ENCODE measurements around the gene SAMD14.

The SAMD14 gene

GRCh38 chr17:50129728-50130558, at the start of gene SAMD14:
TSS of gene SAMD14 (minus strand) at chr17:50130160. CDS start at chr17:50124959, 5,201 bp downstream.
- no peak for DNase-seq (ENCODE audit: low spot score)

GRCh38 chr17:50177983-50178834, 48.2 kb upstream of the SAMD14 start:
- DNase-seq (ENCODE audit: low spot score): peak; percentile 89

- DNase-seq (ENCODE audit: low spot score): no peak
Observed at GRCh38 chr17:50177476-50177875, 47.5 kb upstream of the SAMD14 start.

GRCh38 chr17:50176559-50177357, 46.8 kb upstream of the SAMD14 start:
- no peak for DNase-seq (ENCODE audit: low spot score)

GRCh38 chr17:50175035-50175807, 45.3 kb upstream of the SAMD14 start:
- no peak for DNase-seq (ENCODE audit: low spot score)

DNA sequence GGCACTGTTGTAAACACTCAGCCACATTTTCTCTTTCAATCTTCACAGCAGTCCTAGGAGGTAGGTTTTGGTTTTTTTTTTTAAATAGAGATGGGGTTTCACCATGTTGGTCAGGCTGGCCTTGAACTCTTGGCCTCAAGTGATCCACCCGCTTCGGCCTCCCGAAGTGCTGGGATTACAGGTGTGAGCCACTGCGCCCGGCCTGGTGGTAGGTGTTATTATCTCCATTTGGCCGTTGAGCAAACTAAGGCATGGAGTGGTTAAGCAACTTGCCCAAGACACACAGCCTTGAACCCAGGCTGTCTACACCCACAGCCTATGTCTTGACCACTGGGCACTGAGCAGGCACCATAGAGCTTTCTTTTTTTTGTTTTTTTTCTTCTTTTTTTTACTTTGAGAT, 44.5 kb upstream of the SAMD14 start:
- DNase-seq (ENCODE audit: low spot score): no peak

- peak; percentile 30 for DNase-seq (ENCODE audit: low spot score)
Observed at GRCh38 chr17:50173335-50173941, 43.5 kb upstream of the SAMD14 start.

- no peak for DNase-seq (ENCODE audit: low spot score)
Observed at GRCh38 chr17:50172936-50173334, 43.0 kb upstream of the SAMD14 start.

- no peak for DNase-seq (ENCODE audit: low spot score)
Observed at GRCh38 chr17:50172130-50172529, 42.2 kb upstream of the SAMD14 start.

DNA sequence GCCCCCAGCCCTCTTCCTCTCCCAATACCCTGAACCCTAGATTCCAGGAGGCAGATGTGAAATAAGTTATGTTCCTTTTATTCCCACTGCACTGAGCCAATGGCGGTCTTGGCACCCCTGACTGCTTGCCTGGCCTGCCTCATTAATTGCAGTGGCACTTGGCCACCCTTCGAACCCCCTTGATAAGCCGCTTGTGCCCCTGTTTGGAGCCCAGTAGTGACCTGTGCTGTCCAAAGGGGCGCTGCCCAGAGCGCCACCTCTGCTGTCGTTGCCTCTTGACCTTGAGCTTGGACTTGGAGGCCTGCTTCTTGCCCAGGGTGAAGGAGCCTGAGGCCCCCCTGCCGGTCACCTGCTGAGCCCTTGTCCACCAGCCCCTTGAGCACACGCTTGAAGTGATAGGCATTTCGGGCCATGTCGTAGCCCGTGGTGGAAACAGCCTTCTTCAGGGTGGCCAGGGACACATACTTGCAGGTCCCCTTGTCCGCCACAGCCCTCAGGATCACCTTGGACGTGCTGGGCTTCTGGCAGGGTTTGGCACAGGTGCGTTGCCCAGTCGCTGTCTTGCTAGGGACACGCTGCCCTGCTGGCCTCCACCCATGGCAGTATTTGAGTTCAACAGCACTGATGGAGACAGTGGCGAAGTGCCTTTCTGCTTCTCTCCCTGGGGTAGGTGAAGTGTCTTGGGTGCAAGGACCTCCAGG, 41.6 kb upstream of the SAMD14 start:
- DNase-seq (ENCODE audit: low spot score): no peak

DNA sequence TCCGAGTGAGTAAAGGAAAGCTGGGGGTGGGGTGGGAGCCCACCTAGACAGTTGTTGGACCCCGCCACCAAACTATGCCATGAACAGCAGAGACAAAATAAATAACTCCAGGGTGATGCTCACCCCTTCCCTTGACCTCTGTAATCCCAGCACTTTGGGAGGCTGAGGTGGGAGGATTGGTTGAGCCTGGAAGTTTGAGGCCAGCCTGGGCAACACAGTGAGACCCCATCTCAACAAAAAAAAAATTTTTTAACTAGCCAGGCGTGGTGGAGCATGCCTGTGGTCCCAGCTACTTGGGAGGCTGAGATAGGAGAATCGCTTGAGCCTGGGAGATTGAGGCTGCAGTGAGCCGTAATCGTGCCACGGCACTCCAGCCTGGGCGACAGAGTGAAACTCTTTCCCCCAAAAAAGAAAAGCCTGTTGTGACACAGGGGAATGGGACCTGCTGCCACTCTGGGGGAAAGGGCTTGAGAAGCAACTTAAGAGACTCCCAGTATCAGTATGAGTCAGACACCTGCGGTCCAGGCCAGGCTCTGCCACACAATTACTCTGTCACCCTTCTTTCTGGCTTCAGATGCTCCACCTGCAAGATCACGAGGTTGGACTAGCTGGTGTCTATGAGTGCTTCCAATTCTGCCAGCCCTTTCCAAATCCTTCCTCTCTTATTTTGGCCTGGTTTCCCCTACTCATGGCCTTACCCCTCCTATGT, 40.9 kb upstream of the SAMD14 start:
- no peak for DNase-seq (ENCODE audit: low spot score)

GRCh38 chr17:50169881-50170459, 40.0 kb upstream of the SAMD14 start:
- no peak for DNase-seq (ENCODE audit: low spot score)

DNA sequence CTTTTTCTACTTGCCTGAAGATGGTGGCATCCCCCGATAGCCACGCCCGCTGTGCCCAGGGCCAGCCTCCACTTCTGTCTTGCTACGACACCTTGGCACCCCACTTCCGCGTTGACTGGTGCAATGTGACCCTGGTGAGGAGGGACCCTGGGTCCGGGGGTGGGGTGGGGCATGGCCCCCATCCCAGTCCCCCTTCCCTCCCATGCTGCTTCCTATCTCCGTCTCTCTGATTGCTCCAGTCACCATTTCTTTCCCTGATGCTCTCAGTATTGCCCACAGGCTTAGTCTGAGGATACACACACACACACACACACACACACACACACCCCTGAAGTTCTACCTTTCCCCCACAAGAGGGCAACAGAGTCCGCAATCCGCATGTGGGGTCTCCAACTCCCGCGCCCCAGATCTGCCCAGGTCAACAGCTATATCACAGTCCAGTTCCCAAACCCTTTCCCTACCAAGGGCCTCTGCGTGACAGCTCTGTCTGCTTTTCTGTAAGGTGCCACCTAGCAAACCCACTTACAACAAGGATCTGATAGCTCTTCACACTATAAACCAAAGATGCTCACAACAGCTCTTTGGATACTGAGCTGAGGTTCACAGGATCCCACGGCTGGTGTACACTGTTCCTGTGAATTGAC, 39.3 kb upstream of the SAMD14 start:
- DNase-seq (ENCODE audit: low spot score): peak; percentile 73

DNA sequence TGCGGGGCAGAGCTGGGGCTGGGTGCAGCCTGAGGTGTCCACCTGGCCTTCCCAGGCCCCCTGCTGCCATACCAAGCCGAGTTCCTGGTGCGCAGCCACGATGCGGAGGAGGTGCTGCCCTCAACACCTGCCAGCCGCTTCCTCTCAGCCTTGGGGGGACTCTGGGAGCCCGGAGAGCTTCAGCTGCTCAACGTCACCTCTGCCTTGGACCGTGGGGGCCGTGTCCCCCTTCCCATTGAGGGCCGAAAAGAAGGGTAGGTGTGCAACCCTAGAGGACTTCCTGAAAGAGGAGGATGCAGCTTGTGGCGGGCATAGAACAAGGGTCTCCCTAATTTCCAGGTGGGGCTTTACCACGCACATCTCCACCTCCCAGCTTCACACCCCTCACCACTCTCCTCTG, 38.4 kb upstream of the SAMD14 start:
- DNase-seq (ENCODE audit: low spot score): no peak

DNA sequence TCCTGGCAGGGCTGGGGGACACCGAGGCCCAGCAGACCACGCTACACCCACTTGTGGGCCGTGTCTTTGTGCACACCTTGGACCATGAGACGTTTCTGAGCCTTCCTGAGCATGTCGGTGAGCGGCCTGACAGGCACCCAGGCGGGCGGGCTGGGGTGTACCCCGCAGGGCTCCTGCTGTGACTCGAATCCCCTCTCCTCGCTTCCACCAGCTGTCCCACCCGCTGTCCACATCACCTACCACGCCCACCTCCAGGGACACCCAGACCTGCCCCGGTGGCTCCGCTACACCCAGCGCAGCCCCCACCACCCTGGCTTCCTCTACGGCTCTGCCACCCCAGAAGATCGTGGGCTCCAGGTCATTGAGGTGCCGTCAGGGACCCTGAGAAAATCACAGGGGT, 37.4 kb upstream of the SAMD14 start:
- no peak for DNase-seq (ENCODE audit: low spot score)

GRCh38 chr17:50166518-50167181, 36.7 kb upstream of the SAMD14 start:
- no peak for DNase-seq (ENCODE audit: low spot score)

GRCh38 chr17:50165867-50166517, 36.0 kb upstream of the SAMD14 start, which contains the start of gene SGCA:
TSS of gene SGCA (plus strand) at chr17:50166005. CDS start at chr17:50166041, 36 bp downstream.
- DNase-seq (ENCODE audit: low spot score): no peak

DNA sequence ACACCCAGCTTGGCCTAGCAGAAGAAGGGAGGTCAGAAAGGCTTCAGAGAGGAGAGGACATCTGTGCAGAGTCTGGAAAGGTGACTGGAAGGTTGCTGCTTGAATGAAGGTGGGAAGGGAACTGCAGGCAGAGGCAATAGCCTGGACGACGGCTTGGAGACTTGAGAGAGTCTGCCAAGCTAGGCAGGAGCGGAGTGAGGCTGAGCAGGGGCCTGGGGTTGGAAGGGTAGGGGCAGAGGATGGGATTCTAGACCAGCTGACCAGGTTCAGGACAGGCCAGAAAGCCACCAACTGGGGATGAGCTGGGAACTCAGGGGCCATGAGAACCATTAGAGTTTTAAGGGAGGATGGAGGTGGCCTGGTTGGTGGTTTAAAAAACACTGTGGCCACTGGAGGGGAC, 35.5 kb upstream of the SAMD14 start:
- no peak for DNase-seq (ENCODE audit: low spot score)

Data from RKO (cell line).